OCI-M2 (cell line): Measurements from ENCODE around the gene KRAS.

Source experiments
- DNase-seq: peaks from one replicate; lab custom pipeline; 2025; ENCODE audit not compliant: unreplicated experiment; lab: John Stamatoyannopoulos, UW

Gene KRAS

GRCh38 chr12:25197608-25198007, 53.1 kb downstream of the KRAS start:
- DNase-seq = no peak

- peak; percentile 9 for DNase-seq
Measured at GRCh38 chr12:25195056-25195971, 55.4 kb downstream of the KRAS start, which contains the start of the genes DNAI7 and ETFRF1. Gene DNAI7, minus strand, starts transcription at chr12:25195160. Its CDS starts 82 bp downstream, at chr12:25195078. Gene ETFRF1, plus strand, starts transcription at chr12:25195237. Its CDS starts 8,720 bp downstream, at chr12:25203957.

- DNase-seq = no peak
Measured at GRCh38 chr12:25194722-25195055, 56.0 kb downstream of the KRAS start.

DNA sequence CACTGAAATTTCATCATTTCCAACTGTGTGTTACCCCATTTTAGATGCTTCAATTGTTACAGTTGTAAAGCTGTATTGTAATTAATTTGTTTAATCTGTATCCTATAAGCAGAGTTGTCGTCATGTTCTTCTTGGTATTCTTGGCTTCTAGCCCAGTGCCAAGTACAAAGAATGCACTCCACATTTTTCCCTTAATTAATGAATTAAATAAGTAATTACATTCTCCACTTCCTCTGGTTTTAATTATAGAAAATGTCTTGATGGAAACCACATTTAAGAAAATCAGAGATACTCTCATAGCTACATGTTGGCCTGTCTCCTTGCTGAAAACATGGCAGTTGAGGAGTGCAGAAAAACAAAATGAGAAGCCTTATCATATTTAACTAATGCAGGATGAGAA, 56.5 kb downstream of the KRAS start:
- DNase-seq = no peak

- DNase-seq = no peak
Measured at GRCh38 chr12:25190793-25191192, 59.9 kb downstream of the KRAS start.

DNA sequence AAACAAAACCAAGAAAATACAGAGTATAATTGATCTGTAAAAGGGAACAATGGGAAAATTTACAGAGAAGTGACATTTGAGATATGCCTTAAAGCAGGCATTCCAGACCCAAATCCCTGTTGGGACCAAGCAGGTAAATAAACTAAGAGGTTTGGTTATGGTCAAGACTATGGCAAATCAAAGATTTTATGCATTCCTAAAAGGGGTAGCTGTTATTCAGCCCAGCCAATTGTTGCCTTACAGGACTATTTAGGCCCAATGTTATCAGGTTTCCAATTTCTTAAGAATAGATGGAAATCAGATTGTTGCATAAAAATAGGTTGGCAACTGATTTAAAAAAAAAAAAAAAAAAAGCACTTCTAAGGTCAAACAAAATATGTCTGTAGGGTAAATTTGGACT, 61.1 kb downstream of the KRAS start:
- no peak for DNase-seq

DNA sequence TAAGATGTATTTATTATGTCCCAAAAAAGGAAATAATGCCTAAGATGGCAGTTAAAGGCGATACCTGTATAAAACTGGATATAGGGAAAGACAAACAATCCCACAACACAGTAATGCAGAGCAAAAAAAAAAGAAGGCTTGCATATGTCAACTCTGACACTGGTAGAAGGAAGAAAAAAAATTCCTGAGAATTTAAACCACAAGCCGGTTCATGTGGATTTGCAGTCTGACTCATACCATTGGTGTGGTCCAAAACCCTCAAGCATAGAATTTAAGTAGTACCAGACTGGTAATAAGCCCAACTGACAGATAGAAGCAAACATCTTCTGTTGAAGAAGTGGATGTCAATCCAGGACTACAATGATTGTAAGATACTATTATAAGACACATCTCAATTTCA, 62.9 kb downstream of the KRAS start:
- DNase-seq = no peak

DNA sequence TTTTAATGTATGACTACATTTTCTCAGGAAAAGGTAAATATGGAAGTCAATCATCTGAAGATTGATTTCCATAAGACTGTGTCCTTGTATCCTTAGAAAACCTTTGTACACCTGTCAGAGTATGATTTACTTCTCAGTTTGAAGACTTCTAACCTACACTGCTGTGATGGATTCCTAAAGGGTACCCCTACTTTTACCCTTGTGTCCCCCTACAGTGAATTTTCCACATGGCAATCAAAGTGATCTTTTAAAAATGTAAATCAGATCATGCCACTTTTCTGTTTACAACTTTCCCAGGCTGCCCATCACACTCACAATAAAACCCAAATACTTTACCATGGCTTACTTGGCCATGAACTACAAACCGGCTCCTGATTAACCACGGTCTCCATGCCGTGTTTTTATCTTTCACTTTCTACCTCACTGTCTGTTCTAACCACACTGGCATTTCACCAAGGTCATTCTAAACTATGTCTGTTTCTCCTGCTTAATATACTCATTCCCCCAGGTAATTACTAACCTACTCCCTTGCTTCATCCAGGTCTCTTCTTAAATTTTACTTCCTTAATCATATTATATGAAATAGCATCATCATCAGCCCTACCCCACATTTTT, 63.8 kb downstream of the KRAS start:
- DNase-seq = no peak

DNA sequence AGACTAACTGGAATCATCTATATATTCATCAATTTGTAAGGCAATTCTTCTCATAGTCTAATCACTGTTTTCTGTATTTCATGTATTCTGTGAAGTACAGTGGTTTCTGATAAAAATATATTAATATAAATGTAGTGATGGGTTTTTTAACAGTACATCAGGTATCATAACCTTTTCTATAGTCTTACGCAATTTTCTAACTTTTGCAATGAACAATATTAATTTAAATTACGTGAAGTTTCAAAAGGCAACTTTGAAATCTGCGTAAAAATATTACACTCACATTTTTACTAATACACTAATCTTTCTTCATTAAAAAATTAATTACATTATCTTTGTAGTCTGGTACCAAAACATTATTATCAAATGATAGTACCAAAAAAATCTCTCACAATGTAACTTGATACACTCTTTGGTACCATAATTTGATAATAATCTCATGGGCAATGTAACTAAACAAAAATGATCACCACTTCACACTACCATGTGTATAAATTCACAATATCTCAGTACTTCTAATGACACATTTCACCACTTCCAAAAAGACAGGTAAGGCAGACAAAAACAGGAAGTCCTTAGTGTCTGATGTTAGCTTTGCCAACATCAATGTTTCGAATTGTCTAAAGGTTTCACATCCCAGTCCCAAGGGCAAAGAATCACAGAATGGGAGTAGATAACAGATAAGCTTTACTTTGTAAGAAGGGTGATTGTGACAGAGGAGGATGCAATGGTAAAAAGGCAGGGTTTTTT, 64.5 kb downstream of the KRAS start:
- DNase-seq = no peak

DNA sequence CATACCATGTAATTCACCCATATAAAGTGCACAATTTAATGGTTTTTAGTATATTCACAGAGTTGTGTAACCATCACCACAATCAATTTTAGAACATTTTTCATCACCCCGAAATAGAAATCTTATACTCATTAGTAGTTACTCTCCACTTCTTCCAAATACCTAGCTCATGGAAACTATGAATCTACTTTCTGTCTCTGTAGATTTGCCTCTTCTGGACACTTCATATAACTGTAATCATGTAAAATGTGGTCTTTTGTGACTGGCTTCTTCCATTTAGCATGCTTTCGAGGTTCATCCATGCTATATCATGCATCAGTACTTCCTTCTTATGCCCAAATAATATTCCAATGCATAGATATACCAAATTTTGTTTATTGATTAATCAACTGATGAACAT, 66.6 kb downstream of the KRAS start:
- no peak for DNase-seq

DNA sequence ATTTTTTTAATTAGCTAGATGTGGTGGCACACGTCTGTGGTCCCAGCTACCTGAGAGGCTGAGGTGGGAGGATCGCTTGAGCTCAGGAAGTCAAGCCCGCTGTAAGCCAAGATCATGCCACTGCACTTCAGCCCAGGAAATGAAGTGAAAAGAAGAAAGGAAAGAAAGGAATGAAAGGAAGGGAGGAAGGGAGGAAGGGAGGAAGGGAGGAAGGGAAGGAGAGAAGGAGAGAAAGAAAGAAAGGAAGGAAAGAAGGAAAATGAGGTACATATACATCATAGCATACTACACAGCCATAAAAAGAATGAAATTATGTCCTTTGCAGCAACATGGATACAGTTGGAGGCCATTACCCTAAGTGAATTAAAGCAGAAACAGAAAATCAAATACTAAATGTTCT, 68.0 kb downstream of the KRAS start:
- DNase-seq = no peak

DNA sequence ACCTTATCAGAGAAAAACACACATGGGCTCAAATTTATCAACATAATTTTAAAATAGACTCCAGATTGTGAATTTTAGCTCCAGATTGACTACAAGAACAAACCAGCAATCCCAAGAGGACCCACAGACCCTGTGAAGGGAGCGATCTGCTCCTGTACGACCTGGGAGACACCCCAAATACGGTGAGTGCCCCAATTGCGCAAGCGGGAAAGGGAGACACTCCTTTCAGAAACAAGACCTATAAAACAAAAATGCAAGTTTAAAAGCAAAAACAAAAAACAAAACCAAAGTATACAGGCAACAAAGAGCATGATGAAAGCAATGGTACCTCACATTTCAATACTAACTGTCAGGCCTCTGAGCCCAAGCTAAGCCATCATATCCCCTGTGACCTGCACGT, 87.9 kb downstream of the KRAS start:
- no peak for DNase-seq

DNA sequence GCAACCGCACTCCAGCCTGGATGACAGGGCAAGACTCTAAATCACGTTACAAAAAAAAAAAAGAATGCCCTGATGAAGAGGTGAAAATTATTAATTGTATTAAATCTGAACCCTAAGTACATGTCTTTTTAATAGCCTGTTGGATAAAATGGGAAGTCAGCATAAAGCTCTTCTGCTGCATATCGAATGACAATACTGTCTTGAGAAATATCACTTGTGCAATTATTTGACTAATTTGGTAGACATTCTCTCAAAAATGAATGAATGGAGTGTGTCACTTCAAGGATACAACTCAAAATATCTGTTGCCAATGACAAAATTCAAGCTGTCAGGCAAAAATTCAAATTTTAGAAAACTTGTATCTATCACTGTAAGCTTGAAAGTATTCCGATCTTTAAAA, 94.7 kb downstream of the KRAS start:
- no peak for DNase-seq

DNA sequence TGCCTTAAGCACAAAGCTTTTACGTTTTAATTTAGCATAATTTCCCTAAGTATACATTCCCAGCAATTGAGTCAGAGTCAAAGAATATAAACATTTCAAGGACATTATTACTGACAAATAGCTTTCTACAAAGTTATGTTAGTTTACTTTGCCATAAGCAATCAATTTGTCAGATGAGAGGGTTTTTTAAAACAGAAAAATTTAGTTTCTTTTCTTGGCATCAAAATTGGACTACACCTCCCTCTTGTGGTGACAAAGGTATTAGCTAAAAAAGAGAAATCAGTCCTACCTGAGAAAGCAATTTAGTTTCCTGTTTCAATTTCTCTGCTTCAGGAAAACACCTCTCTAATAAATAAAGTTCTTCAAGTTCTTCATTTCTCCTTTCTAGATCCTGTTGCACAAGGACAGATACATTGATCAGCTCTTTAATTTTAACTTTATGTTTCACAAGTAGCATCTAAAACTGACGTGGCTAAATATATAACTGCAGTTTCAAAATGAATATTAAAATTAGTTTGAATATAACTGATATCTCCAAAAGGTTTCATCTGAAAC, 95.6 kb downstream of the KRAS start:
- DNase-seq = no peak
